Activated T-helper 9 cell treated with anti-CD3 and anti-CD28 coated beads, Interleukin-2, amount 50 U/mL, for 16 hours (primary cell): ENCODE results near the gene WDR62.

Experiments
- DNase-seq: peaks from one replicate; pipeline ENCODE4 v3.0.0-alpha.2; 2020; ENCODE audit warnings: low read depth

WDR62 gene

GRCh38 chr19:36140304-36141038, 85.8 kb downstream of the WDR62 start:
- peak; percentile 19 for DNase-seq

- peak; percentile 86 for DNase-seq
Measured at GRCh38 chr19:36141039-36141927, 86.6 kb downstream of the WDR62 start.

GRCh38 chr19:36142046-36142445, 87.3 kb downstream of the WDR62 start:
- no peak for DNase-seq

- DNase-seq = no peak
Measured at GRCh38 chr19:36142496-36142895, 87.8 kb downstream of the WDR62 start.

- DNase-seq = no peak
Measured at GRCh38 chr19:36144624-36145023, 89.9 kb downstream of the WDR62 start.

- no peak for DNase-seq
Measured at GRCh38 chr19:36149673-36150406, 95.1 kb downstream of the WDR62 start.

GRCh38 chr19:36150586-36150985, 95.9 kb downstream of the WDR62 start:
- DNase-seq = no peak

GRCh38 chr19:36151144-36152018, 96.7 kb downstream of the WDR62 start:
- DNase-seq = no peak

GRCh38 chr19:36152019-36152351, 97.3 kb downstream of the WDR62 start:
- no peak for DNase-seq

- DNase-seq = no peak
Measured at GRCh38 chr19:36152352-36153091, 97.8 kb downstream of the WDR62 start, which contains the start of gene COX7A1. Gene COX7A1, minus strand, starts transcription at chr19:36152447. Its CDS starts 40 bp downstream, at chr19:36152407.

- DNase-seq = no peak
Measured at GRCh38 chr19:36153126-36153525, 98.4 kb downstream of the WDR62 start.
